ENCODE measurements around the gene ZNF688. TPM values are rescaled to one million over a fixed set of nuclear protein-coding genes. Genes with fewer than 3 reads are reported as not detected.
A peak's percentile ranks its signal among the peaks of the same experiment; 100 is the strongest.

Gene ZNF688
- total and polyA plus RNA-seq, 2 experiments from 2014 or later: 4.0 to 4.4 TPM

DNA sequence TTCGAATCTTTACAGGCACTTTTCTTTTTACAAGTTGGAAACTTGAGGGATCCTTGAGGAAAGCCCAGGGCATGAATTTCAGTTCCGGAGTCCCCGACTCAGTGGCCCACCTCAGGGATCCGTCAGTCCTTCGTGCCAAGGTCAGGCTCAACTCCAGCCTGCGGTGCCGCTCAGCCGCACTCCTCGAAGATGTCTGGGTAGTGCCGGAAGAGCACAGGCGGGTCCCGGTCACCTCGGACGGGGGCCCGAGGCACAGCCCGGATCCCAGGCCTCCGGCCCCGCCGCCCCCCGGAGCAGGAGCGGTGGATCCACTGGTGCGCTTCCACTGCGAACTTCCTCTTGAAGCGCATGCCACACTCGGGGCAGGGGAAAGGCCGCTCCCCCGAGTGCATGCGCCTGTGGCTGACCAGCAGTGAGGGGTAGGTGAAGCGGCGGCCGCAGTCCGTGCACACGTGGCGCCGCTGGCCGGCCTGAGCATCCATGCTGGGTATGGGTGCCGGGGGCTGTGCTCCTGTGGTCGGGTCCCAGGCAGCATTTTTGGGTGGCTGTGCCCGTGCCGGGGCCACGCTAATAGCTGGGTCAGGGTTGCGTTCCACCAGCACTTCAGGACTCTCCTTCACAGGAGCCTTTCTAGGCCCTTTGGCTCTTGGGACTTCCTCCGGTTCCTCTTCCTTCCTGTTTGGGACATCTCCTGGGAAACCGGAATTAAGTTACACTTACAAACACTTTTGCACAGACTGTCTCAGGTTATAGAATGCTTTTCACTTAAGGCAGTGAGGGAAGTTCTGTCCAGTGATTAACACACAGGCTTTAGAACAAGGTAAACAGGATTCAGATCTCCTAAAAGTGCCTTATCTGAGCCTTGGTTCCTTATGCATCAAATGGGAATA is 1.5 kb downstream of the ZNF688 start:
- H3K27me3 Mint-ChIP-seq (ENCODE audit: insufficient read depth, low read depth, poor library complexity): peaks cover 7% of the 10 kb centered on the region
- no peak overlapping the region for H3K27ac Mint-ChIP-seq
- Histone ChIP-seq H3K4me3 (no peak overlapping the region), H4K20me1 (replicated peaks; ENCODE audit: insufficient read depth) (no peaks in the 10 kb centered on the region; the same call in 1 of the 2 replicates), H2AFZ (peak overlapping the region; percentile 86; the same call in 1 of the 2 replicates), H3K4me2 (peak overlapping the region; percentile 70; the same call in 1 of the 2 replicates), H3K36me3 (ENCODE audit: insufficient read depth) (no peaks in the 10 kb centered on the region), H3K79me2 (replicated peaks; ENCODE audit: insufficient read depth) (no peaks in the 10 kb centered on the region), H3F3A (replicated peaks; ENCODE audit: low read depth) (0 out of 2 replicates have a peak, but pooled peaks cover 12% of the 10 kb centered on the region), H3K4me1 (ENCODE audit: insufficient read depth) (peaks cover 18% of the 10 kb centered on the region), H3K9me2 (ENCODE audit: insufficient read depth) (no peaks in the 10 kb centered on the region), H3K27me3 (ENCODE audit: insufficient read depth) (no peaks in the 10 kb centered on the region), H3K27ac (ENCODE audit: low read depth) (no peak overlapping the region)
- H3K4me1 Mint-ChIP-seq: peaks cover 17% of the 10 kb centered on the region
- DNase-seq (ENCODE audit: low spot score) (peak; percentile 16), ATAC-seq (no peak)
- H3K9me3 Mint-ChIP-seq: no peaks in the 10 kb centered on the region; the same call in 2 of the 3 replicates
- peak overlapping the region; percentile 96 for H3K4me3 Mint-ChIP-seq
- TF ChIP-seq CREB1 (CRISPR knock-in tag; IDR thresholded peaks at IDR 0.05; ENCODE audit: low read depth) (no peak), STAT1 (IDR thresholded peaks at IDR 0.05; ENCODE audit: unreplicated experiment) (no peak), ZNF114 (CRISPR knock-in tag; IDR thresholded peaks at IDR 0.05) (no peak)
- TF ChIP-seq, protein P1, sequence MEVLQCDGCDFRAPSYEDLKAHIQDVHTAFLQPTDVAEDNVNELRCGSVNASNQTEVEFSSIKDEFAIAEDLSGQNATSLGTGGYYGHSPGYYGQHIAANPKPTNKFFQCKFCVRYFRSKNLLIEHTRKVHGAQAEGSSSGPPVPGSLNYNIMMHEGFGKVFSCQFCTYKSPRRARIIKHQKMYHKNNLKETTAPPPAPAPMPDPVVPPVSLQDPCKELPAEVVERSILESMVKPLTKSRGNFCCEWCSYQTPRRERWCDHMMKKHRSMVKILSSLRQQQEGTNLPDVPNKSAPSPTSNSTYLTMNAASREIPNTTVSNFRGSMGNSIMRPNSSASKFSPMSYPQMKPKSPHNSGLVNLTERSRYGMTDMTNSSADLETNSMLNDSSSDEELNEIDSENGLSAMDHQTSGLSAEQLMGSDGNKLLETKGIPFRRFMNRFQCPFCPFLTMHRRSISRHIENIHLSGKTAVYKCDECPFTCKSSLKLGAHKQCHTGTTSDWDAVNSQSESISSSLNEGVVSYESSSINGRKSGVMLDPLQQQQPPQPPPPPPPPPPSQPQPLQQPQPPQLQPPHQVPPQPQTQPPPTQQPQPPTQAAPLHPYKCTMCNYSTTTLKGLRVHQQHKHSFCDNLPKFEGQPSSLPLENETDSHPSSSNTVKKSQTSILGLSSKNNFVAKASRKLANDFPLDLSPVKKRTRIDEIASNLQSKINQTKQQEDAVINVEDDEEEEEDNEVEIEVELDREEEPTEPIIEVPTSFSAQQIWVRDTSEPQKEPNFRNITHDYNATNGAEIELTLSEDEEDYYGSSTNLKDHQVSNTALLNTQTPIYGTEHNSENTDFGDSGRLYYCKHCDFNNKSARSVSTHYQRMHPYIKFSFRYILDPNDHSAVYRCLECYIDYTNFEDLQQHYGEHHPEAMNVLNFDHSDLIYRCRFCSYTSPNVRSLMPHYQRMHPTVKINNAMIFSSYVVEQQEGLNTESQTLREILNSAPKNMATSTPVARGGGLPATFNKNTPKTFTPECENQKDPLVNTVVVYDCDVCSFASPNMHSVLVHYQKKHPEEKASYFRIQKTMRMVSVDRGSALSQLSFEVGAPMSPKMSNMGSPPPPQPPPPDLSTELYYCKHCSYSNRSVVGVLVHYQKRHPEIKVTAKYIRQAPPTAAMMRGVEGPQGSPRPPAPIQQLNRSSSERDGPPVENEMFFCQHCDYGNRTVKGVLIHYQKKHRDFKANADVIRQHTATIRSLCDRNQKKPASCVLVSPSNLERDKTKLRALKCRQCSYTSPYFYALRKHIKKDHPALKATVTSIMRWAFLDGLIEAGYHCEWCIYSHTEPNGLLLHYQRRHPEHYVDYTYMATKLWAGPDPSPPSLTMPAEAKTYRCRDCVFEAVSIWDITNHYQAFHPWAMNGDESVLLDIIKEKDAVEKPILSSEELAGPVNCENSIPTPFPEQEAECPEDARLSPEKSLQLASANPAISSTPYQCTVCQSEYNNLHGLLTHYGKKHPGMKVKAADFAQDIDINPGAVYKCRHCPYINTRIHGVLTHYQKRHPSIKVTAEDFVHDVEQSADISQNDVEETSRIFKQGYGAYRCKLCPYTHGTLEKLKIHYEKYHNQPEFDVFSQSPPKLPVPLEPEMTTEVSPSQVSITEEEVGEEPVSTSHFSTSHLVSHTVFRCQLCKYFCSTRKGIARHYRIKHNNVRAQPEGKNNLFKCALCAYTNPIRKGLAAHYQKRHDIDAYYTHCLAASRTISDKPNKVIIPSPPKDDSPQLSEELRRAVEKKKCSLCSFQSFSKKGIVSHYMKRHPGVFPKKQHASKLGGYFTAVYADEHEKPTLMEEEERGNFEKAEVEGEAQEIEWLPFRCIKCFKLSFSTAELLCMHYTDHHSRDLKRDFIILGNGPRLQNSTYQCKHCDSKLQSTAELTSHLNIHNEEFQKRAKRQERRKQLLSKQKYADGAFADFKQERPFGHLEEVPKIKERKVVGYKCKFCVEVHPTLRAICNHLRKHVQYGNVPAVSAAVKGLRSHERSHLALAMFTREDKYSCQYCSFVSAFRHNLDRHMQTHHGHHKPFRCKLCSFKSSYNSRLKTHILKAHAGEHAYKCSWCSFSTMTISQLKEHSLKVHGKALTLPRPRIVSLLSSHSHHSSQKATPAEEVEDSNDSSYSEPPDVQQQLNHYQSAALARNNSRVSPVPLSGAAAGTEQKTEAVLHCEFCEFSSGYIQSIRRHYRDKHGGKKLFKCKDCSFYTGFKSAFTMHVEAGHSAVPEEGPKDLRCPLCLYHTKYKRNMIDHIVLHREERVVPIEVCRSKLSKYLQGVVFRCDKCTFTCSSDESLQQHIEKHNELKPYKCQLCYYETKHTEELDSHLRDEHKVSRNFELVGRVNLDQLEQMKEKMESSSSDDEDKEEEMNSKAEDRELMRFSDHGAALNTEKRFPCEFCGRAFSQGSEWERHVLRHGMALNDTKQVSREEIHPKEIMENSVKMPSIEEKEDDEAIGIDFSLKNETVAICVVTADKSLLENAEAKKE (CRISPR knock-in tag; IDR thresholded peaks at IDR 0.05): no peak
- H3K36me3 Mint-ChIP-seq (ENCODE audit: low read depth): no peaks in the 10 kb centered on the region

Data from GM23338 (cell line).